Testis (tissue), 2 donors: Measurements from ENCODE around the gene TASP1.
"Not testable (repeated sequence)": the region's sequence is repeated elsewhere in the genome, so short reads cannot be mapped to it uniquely, and the experiment has no call there.

Source experiments
- CTCF ChIP-seq, 3 experiments: fragments of 450-650 bp in 2 of 3; fragments of 200-600 bp in 1 of 3; sonication (generic) in 1 of 3; IDR thresholded peaks; one replicate each; pipeline ENCODE4 v1.5.1; 2016 to 2019; ENCODE audit warnings: antibody characterized with exemption in 3 of 3, mild to moderate bottlenecking in 2 of 3, moderate library complexity in 1 of 3
- POLR2A ChIP-seq: fragments of 450-650 bp; IDR thresholded peaks from one replicate; pipeline ENCODE4 v1.6.1; 2017; ENCODE audit warnings: antibody characterized with exemption, mild to moderate bottlenecking, moderate library complexity

DNA sequence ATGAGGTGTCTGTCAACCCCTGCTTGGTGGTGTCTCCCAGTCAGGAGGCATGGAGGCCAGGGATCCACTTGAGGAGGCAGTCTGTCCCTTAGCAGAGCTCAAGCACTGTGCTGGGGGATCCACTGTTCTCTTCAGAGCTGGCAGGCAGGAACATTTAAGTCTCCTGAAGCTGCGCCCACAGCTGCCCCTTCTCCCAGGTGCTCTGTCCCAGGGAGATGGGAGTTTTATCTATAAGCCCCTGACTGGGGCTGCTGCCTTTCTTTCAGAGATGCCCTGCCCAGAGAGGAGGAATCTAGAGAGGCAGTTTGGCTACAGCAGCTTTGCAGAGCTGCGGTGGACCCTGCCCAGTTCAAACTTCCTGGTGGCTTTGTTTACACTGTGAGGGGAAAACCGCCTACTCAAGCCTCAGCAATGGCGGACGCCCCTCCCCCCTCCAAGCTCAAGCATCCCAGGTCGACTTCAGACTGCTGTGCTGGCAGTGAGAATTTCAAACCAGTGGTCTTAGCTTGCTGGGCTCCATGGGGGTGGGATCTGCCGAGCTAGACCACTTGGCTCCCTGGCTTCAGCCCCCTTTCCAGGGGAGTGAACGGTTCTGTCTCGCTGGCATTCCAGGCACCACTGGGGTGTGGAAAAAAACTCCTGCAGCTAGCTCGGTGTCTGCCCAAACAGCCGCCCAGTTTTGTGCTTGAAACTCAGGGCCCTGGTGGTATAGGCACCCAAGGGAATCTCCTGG lies 258.1 kb downstream of the TASP1 start:
- not testable (repeated sequence) for TF ChIP-seq CTCF (IDR thresholded peaks at IDR 0.05); POLR2A
